GM19455 (cell line): Measurements from ENCODE around the gene SH3RF1.
"Not testable (repeated sequence)": the region's sequence is repeated elsewhere in the genome, so short reads cannot be mapped to it uniquely, and the experiment has no call there.

ENCODE experiments used
- ATAC-seq: cut with Tn5 transposase; IDR thresholded peaks from one replicate; pipeline ENCODE4 v1.9.1; 2021; ENCODE audit not compliant: unreplicated experiment

SH3RF1 gene

DNA sequence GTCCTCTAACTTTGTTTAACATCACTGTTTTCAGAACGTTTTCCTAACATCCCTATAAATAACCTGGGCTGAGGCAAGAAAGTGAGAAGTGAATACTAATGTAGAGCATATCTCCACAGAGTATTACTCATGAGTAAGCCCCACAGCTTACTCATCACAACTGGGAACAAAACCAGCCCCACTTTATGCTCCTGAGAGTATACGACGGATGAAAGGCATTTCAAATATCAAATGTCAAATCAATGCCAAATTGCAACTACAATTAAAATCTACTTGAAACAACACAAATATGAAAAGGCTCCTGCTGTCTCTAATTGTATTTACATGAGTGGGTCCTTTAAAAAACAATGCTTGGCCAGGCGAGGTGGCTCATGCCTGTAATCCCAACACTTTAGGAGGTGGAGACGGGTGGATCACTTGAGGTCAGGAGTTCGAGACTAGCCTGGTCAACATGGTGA, 41.2 kb downstream of the SH3RF1 start:
- ATAC-seq, result no peak

GRCh38 chr4:169228076-169228475, 42.7 kb downstream of the SH3RF1 start:
- ATAC-seq, result no peak

- no peak for ATAC-seq
Measured at GRCh38 chr4:169226565-169226964, 44.2 kb downstream of the SH3RF1 start.

GRCh38 chr4:169225812-169226211, 44.9 kb downstream of the SH3RF1 start:
- no peak for ATAC-seq

GRCh38 chr4:169225058-169225751, 45.6 kb downstream of the SH3RF1 start:
- ATAC-seq, result no peak

DNA sequence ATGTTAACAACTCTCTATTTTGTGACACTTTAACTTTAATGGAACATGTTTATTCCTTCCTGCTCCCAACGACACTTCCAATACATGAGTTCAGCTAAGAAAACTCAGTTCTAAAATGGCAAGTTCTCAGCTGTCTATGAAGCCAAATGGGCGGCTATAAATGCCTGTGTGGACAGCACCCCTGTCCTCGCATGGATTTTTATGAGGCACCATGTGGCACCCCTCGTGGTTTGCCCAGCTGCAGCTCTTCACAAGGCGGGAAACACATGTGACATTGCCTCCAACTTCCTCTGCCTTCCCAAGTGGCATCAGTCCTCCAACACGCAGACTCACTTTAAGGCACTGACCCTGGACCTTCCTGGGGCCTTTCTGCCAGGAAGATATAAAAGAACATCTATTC, 48.0 kb downstream of the SH3RF1 start:
- no peak for ATAC-seq

GRCh38 chr4:169221662-169222061, 49.1 kb downstream of the SH3RF1 start:
- ATAC-seq, result no peak

DNA sequence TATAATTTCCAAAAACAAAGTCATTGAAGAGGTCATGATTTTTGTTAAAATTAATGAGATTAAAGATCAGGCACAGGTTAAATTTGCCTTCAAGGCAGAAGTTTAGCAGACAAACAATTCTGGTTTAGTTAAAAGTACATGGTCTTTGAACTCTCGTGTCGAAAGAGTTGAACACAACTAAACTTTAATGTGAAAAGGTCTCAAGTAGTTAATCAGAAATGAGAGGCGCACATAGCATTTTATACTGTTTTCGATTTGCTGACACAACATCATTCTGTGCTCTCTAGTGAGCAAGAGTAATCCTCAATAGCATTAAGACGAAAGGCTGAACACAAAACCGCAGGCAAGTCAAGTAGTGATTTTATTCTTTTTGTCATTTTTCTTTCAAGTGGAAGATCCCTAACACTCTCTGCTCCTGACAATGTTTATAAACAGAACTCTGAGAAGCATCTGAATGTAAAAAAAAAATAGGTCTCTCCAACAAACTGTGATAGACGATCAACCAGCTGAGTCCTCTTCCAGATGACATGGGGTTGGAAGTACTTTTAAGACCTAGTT, 49.8 kb downstream of the SH3RF1 start:
- ATAC-seq, result no peak

DNA sequence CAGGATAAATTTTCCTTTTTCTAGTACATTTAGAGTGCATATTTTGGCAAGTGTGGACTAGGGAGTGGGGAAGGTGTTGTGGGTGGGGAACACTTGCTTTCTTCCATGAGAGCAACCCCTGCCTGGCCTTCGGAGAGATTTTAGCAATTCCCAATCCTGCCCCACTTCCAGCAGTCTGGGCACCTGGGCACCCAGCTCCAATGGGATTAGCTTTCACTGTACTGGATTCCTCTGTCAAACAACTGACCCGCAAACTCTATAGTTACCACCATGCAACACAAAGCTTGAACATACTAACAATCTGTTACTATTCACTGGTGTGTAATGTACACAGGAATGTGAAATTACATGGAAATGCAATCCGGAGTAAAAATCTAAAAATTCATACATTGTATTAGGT, 50.3 kb downstream of the SH3RF1 start:
- ATAC-seq, result no peak

DNA sequence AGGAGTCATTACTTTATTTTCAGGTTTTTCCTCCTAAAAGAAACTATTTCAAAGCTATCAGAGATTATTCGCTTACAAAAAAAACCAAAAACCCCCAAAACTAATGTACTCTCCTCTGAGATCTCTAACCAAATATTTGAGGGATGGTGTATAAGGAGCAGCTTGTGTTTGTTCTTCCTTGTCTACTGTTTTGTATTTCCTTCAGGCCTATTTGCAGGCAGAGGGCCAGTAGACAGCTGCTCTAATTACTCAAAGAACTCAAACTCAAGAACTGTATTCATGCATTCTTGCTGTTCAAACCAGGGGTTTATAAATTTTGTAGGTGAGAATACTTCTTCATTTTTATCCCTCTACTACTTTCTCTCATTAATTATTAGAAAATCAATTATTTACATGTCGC, 51.3 kb downstream of the SH3RF1 start:
- no peak for ATAC-seq

GRCh38 chr4:169215656-169216055, 55.1 kb downstream of the SH3RF1 start:
- ATAC-seq, result no peak

DNA sequence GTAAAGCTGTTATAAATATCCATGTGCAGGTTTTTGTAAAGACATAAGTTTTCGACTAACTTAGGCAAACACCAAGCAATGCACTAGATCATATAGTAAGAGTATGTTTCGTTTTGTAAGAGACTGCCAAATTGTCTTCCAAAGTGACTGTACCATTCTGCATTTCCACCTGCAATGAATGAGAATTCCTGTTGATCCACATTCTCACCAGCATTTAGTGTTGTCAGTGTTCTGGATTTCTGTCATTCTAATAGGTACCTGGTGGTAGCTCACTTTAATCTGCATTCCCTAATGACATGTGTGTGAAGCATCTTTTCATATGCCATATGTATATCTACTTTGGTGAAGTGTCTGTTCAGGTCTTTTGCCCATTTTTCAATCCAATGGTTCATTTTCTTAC, 57.8 kb downstream of the SH3RF1 start:
- ATAC-seq, result no peak

- ATAC-seq, result peak; percentile 82
Measured at GRCh38 chr4:169210504-169211118, 60.1 kb downstream of the SH3RF1 start.

- no peak for ATAC-seq
Measured at GRCh38 chr4:169209388-169209883, 61.3 kb downstream of the SH3RF1 start.

DNA sequence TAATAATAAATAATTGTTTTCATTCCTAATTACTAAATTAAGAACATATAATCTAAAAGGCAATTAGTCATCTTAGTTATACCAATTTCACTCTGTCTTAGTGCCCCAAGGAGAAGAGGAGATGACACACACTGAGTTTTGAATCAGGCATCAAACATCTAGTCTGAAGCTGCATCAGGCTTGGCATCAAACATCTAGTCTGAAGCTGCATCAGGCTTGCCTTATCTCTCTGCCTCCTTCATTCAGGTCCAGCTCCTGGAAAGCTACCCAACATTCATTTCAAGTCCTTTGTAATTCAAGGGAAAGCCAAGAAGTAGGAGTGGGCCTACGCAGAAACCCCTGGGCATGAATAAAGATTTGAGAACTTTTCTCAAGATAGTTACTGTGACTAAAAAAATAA, 62.2 kb downstream of the SH3RF1 start:
- ATAC-seq, result no peak

- no peak for ATAC-seq
Measured at GRCh38 chr4:169208090-169208455, 62.7 kb downstream of the SH3RF1 start.

GRCh38 chr4:169207436-169208089, 63.2 kb downstream of the SH3RF1 start:
- no peak for ATAC-seq

DNA sequence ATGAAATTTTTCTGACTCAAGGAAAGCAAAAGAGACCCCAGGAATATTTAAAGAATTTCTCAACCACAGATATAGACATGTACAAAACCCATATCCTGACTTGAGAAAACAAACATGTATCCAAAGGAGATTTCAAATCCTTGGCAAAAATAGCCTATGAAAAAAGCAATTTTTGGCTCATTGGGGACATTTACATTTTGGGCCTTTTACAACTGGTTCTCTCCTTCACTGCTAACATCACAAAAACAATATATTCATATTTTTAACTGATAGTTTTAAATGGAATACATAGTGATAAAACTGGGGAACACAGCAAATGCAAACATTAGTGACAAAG, 65.0 kb downstream of the SH3RF1 start:
- no peak for ATAC-seq

DNA sequence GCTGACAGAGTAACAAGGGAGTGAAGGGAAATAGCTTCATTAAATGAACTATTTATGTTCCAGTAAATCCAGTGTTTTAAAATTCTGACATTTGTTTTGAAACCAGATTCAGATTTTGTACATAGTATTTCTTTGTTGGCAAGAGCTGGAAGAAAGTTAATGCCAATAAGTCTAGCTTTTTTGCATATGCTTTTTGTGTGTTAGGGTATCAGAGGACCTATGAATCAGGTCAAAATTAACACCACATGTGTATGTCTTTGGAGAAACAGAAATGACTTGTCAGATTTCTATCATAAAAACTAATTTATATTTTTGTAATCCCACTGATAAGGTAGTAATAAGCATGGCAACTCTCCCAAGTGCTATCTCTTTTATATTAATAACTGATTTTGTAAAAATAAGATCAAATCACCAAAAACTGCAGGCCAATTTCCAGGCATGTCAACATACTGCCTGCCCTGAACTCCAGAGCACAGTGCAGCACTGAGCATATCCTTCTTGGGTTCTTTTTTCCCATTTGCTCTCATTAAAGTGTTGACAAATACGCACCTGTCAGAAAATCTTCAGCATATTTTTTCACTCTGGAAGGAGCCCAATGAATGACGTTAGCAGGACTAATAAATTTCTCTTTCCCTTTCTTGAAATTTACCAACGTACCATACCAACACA, 65.5 kb downstream of the SH3RF1 start:
- ATAC-seq, result no peak

- no peak for ATAC-seq
Measured at GRCh38 chr4:169203891-169204290, 66.9 kb downstream of the SH3RF1 start.

DNA sequence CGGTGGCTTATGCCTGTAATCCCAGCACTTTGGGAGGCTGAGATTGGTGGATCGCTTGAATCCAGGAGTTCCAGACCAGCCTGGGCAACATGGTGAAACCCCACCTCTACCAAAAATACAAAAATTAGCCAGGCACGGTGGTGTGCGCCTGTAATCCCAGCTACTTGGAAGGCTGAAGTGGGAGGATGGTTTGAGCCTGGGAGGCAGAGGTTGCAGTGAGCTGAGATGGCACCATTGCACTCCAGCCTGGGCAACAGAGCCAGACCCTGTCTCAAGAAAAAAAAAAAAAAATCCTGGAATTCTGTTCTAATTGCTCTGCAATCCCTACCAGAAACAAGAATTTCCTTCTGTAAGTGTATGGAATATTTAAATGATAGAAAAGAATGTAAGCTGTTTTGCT, 67.5 kb downstream of the SH3RF1 start:
- not testable (repeated sequence) for ATAC-seq
